Esophagus squamous epithelium (tissue), 4 donors: ENCODE measurements around the gene RNF146.

Experiments used
- POLR2A ChIP-seq, 4 donors: fragments of 450-650 bp; IDR thresholded peaks; one replicate each; pipeline ENCODE4 v1.6.1; 2017; ENCODE audit warnings: antibody characterized with exemption in 4 of 4, mild to moderate bottlenecking in 4 of 4, moderate library complexity in 3 of 4
- TF ChIP-seq, protein P1 (sequence below), 6 experiments: fragments of 450-650 bp in 4 of 6; fragments of 200-600 bp in 2 of 6; sonication (generic) in 2 of 6; IDR thresholded peaks; one replicate each; pipeline ENCODE4 v1.5.1; 2016 to 2019; ENCODE audit warnings: antibody characterized with exemption in 6 of 6, mild to moderate bottlenecking in 4 of 6, moderate library complexity in 4 of 6

- TF ChIP-seq, protein P1, sequence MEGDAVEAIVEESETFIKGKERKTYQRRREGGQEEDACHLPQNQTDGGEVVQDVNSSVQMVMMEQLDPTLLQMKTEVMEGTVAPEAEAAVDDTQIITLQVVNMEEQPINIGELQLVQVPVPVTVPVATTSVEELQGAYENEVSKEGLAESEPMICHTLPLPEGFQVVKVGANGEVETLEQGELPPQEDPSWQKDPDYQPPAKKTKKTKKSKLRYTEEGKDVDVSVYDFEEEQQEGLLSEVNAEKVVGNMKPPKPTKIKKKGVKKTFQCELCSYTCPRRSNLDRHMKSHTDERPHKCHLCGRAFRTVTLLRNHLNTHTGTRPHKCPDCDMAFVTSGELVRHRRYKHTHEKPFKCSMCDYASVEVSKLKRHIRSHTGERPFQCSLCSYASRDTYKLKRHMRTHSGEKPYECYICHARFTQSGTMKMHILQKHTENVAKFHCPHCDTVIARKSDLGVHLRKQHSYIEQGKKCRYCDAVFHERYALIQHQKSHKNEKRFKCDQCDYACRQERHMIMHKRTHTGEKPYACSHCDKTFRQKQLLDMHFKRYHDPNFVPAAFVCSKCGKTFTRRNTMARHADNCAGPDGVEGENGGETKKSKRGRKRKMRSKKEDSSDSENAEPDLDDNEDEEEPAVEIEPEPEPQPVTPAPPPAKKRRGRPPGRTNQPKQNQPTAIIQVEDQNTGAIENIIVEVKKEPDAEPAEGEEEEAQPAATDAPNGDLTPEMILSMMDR (IDR thresholded peaks at IDR 0.05), result no peak
- no peak for TF ChIP-seq POLR2A (IDR thresholded peaks at IDR 0.05)
Measured at GRCh38 chr6:127319686-127320085, 53.0 kb downstream of the RNF146 start.
